Mucosa of descending colon (tissue), 3 donors: ENCODE results near the gene CDC6. TPM values are rescaled to one million over a fixed set of nuclear protein-coding genes. Genes with fewer than 3 reads are reported as not detected.

Experiments used
- ATAC-seq: fragments of 200-7000 bp; cut with Tn5 transposase; one replicate; pipeline ENCODE4 v1.9.1; 2020; ENCODE audit warnings: mild to moderate bottlenecking, moderate library complexity
- DNase-seq, 3 donors: peaks; one replicate each; pipeline ENCODE4 v3.0.0-alpha.2; 2020
- H3K36me3 ChIP-seq: fragments of 200-600 bp; one replicate; pipeline ENCODE4 v1.8.0; 2021; ENCODE audit warnings: low read depth, mild to moderate bottlenecking
- H3K4me1 ChIP-seq: fragments of 200-600 bp; one replicate; pipeline ENCODE4 v1.8.0; 2021; ENCODE audit warnings: low read depth, mild to moderate bottlenecking
- H3K4me3 ChIP-seq: fragments of 200-600 bp; one replicate; pipeline ENCODE4 v1.8.0; 2021; ENCODE audit warnings: mild to moderate bottlenecking
- H3K9me3 ChIP-seq: fragments of 200-600 bp; one replicate; pipeline ENCODE4 v1.8.0; 2021; ENCODE audit warnings: mild to moderate bottlenecking
- CTCF ChIP-seq: fragments of 200-600 bp; IDR thresholded peaks from one replicate; pipeline ENCODE4 v1.8.0; 2022; ENCODE audit warnings: antibody characterized with exemption, mild to moderate bottlenecking
- intact Hi-C, 2 donors: fragments of 100-400 bp; cut with DNase I in 1 of 2; cut with micrococcal nuclease in 1 of 2; formaldehyde crosslinking; loops; one replicate each; pipeline versions ENCODE4 v1.11.0 to v1.11.1; 2022; cut with DNase I, micrococcal nuclease
- total RNA-seq, 3 donors: library from RNA; stranded (reverse); fragmentation: NEBNext Ultra II Directional in 2 of 3; extraction: Animal tissue kit (Norgen Biotek cat#: 25700) in 2 of 3; gene quantifications; one replicate each; pipeline versions ENCODE4 v1.2.1 to v1.2.4, GENCODE V29; 2021 to 2023
- donor health status: DM: no; HTN: no; CAD: no; lungs with moderate emphysema.
- donor health status: DM: no; HTN: no; CAD: no.
- donor health status: DM: no; HTN: yes; CAD: no.

The CDC6 gene
- total RNA-seq, 3 donors from 2014 or later = 4.0 to 14.9 (median 7.4) TPM

- no peak for ATAC-seq
- H3K4me1 ChIP-seq = peaks cover 36% of the 10 kb centered on the region
- DNase-seq = no peak
These were observed 553 bp upstream of the CDC6 start for GRCh38 chr17:40287159-40287493.

GRCh38 chr17:40290629-40291280 lies 3.1 kb downstream of the CDC6 start:
- intact Hi-C loops = loop anchor here in 1 of 2 donors (5.0 kb wide), 1 partner anchor 88 kb away; no protein-coding TSS in a partner anchor

More at GRCh38 chr17:40287159-40287493, 553 bp upstream of the CDC6 start:
- TF ChIP-seq CTCF = no peak
- intact Hi-C loops = loop anchor here in 1 of 2 donors (10.0 kb wide), 1 partner anchor 92 kb away; no protein-coding TSS in a partner anchor
- H3K36me3 ChIP-seq = no peaks in the 10 kb centered on the region
- no peak overlapping the region for H3K4me3 ChIP-seq
- H3K9me3 ChIP-seq = no peaks in the 10 kb centered on the region

GRCh38 chr17:40291281-40291664 lies 3.6 kb downstream of the CDC6 start:
- ATAC-seq (no peak), DNase-seq (no peak)
- TF ChIP-seq CTCF = no peak
- H3K36me3 ChIP-seq = no peaks in the 10 kb centered on the region
- H3K9me3 ChIP-seq = no peaks in the 10 kb centered on the region
- intact Hi-C loops = loop anchor here in 1 of 2 donors (5.0 kb wide), 1 partner anchor 89 kb away; no protein-coding TSS in a partner anchor
- peaks cover 10% of the 10 kb centered on the region for H3K4me1 ChIP-seq
- no peak overlapping the region for H3K4me3 ChIP-seq

More at GRCh38 chr17:40290629-40291280, 3.1 kb downstream of the CDC6 start:
- Histone ChIP-seq H3K36me3 (no peaks in the 10 kb centered on the region), H3K4me1 (peaks cover 14% of the 10 kb centered on the region), H3K4me3 (no peak overlapping the region), H3K9me3 (no peaks in the 10 kb centered on the region)
- DNase-seq = peak in 1 of 3 donors; percentile 92
- peak; percentile 13 for TF ChIP-seq CTCF
- peak; percentile 5 for ATAC-seq

- no peak for TF ChIP-seq CTCF
- Histone ChIP-seq H3K9me3 (no peaks in the 10 kb centered on the region), H3K36me3 (no peaks in the 10 kb centered on the region), H3K4me3 (no peak overlapping the region), H3K4me1 (peaks cover 7% of the 10 kb centered on the region)
- intact Hi-C loops = loop anchor here in 1 of 2 donors (5.0 kb wide), 1 partner anchor 91 kb away; no protein-coding TSS in a partner anchor
- ATAC-seq (no peak), DNase-seq (no peak)
These were observed 5.7 kb downstream of the CDC6 start for GRCh38 chr17:40293363-40293762.

GRCh38 chr17:40295488-40296436 lies 8.1 kb downstream of the CDC6 start:
- no peaks in the 10 kb centered on the region for H3K36me3 ChIP-seq

More at GRCh38 chr17:40295488-40296436, 8.1 kb downstream of the CDC6 start:
- no peaks in the 10 kb centered on the region for H3K4me1 ChIP-seq
- H3K4me3 ChIP-seq = no peak overlapping the region
- no peak for ATAC-seq
- intact Hi-C loops = no loop called here
- no peaks in the 10 kb centered on the region for H3K9me3 ChIP-seq
- no peak for TF ChIP-seq CTCF
- no peak for DNase-seq
